SK-N-SH treated with all-trans-retinoic acid at 6 μM for 48 hours (cell line): ENCODE data around the gene VSIG4.

Experiments
- ARNTL ChIP-seq: fragments of 450-650 bp; formaldehyde crosslinking; IDR thresholded peaks from 2 replicates; pipeline ENCODE4 v1.5.0; 2020; ENCODE audit warnings: low read depth, mild to moderate bottlenecking, moderate library complexity, borderline replicate concordance
- CSDC2 ChIP-seq: fragments of 250-450 bp; sonication (Bioruptor Pico); IDR thresholded peaks from 2 replicates; pipeline ENCODE4 v1.5.0; 2020; ENCODE audit warnings: mild to moderate bottlenecking, moderate library complexity
- ESRRG ChIP-seq: fragments of 250-450 bp; sonication (Bioruptor Pico); IDR thresholded peaks from 2 replicates; pipeline ENCODE4 v1.6.1; 2021; ENCODE audit warnings: mild to moderate bottlenecking
- OSR1 ChIP-seq: fragments of 250-450 bp; sonication (Bioruptor Pico); IDR thresholded peaks from 2 replicates; pipeline ENCODE4 v1.8.0; 2022; ENCODE audit warnings: moderate library complexity, mild to moderate bottlenecking, inconsistent platforms
- PPARA ChIP-seq: fragments of 250-450 bp; sonication (Bioruptor Pico); IDR thresholded peaks from 2 replicates; pipeline ENCODE4 v1.5.0; 2020; ENCODE audit warnings: mild to moderate bottlenecking, borderline replicate concordance
- SNAI2 ChIP-seq: fragments of 250-450 bp; sonication (Bioruptor Pico); IDR thresholded peaks from 2 replicates; pipeline ENCODE4 v1.5.0; 2020; ENCODE audit warnings: mild to moderate bottlenecking, moderate library complexity
- TCF4 ChIP-seq: fragments of 250-450 bp; sonication (Bioruptor Pico); IDR thresholded peaks from 2 replicates; pipeline ENCODE4 v1.8.0; 2021; ENCODE audit warnings: mild to moderate bottlenecking, moderate library complexity, borderline replicate concordance
- TOX ChIP-seq: fragments of 250-450 bp; sonication (Bioruptor Pico); IDR thresholded peaks from 2 replicates; pipeline ENCODE4 v1.8.0; 2021; ENCODE audit warnings: mild to moderate bottlenecking, moderate library complexity, borderline replicate concordance
- ZNF70 ChIP-seq: fragments of 450-650 bp; formaldehyde crosslinking; IDR thresholded peaks from 2 replicates; pipeline ENCODE4 v1.5.0; 2020; ENCODE audit warnings: mild to moderate bottlenecking, moderate library complexity
- ZNF8 ChIP-seq: fragments of 450-650 bp; formaldehyde crosslinking; IDR thresholded peaks from 2 replicates; pipeline ENCODE4 v1.5.0; 2020; ENCODE audit warnings: mild to moderate bottlenecking, moderate library complexity
- TF ChIP-seq, protein P1 (sequence below): fragments of 250-450 bp; sonication (Bioruptor Pico); IDR thresholded peaks from 2 replicates; pipeline ENCODE4 v1.8.0; 2020; ENCODE audit warnings: mild to moderate bottlenecking, moderate library complexity, borderline replicate concordance
- TF ChIP-seq, protein P2 (sequence below): fragments of 250-450 bp; sonication (Bioruptor Pico); IDR thresholded peaks from 2 replicates; pipeline ENCODE4 v1.8.0; 2021; ENCODE audit warnings: low read depth, mild to moderate bottlenecking, moderate library complexity, borderline replicate concordance

DNA sequence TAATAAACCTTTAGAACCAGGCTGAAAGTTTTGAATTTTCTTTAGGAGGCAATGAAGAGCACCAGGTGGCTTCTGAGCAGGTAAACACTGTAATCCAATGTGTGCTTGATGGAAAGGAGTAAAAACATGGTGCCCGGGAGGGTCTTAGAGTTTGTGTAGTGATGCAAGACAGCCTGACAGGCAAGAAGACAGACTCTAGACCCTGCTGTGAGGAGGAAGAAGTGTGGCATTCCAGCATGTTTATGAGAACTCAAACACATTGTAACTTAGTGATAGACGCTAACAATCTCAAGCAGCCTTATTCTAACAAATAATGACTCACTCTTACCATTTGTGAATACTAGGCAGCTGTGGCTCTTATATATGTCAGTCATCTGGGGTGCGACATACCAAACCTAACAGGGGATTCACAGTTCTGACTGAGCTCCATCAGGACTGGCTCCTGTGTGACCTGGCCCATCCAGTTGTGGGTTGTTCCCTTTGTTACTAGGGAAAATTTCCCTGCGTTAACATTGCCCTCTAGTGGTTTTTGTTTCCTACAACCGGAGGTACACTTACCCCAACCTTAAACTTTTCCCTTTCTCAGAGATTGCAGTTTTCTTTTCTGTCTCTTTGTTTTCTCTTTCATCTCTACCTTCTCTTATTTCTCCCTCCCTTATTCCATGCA lies 53.8 kb downstream of the VSIG4 start:
- TF ChIP-seq ARNTL (no peak), SNAI2 (CRISPR knock-in tag) (no peak), PPARA (CRISPR knock-in tag) (no peak), CSDC2 (CRISPR knock-in tag) (no peak), ESRRG (CRISPR knock-in tag) (no peak), TCF4 (CRISPR knock-in tag) (no peak), ZNF70 (no peak), ZNF8 (CRISPR knock-in tag) (no peak), OSR1 (CRISPR knock-in tag) (no peak), TOX (no peak)
- TF ChIP-seq, protein P1, sequence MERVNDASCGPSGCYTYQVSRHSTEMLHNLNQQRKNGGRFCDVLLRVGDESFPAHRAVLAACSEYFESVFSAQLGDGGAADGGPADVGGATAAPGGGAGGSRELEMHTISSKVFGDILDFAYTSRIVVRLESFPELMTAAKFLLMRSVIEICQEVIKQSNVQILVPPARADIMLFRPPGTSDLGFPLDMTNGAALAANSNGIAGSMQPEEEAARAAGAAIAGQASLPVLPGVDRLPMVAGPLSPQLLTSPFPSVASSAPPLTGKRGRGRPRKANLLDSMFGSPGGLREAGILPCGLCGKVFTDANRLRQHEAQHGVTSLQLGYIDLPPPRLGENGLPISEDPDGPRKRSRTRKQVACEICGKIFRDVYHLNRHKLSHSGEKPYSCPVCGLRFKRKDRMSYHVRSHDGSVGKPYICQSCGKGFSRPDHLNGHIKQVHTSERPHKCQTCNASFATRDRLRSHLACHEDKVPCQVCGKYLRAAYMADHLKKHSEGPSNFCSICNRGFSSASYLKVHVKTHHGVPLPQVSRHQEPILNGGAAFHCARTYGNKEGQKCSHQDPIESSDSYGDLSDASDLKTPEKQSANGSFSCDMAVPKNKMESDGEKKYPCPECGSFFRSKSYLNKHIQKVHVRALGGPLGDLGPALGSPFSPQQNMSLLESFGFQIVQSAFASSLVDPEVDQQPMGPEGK, result no peak
- TF ChIP-seq, protein P2, sequence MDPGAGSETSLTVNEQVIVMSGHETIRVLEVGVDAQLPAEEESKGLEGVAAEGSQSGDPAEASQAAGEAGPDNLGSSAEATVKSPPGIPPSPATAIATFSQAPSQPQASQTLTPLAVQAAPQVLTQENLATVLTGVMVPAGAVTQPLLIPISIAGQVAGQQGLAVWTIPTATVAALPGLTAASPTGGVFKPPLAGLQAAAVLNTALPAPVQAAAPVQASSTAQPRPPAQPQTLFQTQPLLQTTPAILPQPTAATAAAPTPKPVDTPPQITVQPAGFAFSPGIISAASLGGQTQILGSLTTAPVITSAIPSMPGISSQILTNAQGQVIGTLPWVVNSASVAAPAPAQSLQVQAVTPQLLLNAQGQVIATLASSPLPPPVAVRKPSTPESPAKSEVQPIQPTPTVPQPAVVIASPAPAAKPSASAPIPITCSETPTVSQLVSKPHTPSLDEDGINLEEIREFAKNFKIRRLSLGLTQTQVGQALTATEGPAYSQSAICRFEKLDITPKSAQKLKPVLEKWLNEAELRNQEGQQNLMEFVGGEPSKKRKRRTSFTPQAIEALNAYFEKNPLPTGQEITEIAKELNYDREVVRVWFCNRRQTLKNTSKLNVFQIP (CRISPR knock-in tag), result no peak
